H1 (cell line): ENCODE data around the gene POLR3H. TPM values are rescaled to one million over a fixed set of nuclear protein-coding genes. Genes with fewer than 3 reads are reported as not detected.

Experiments used
- ATF2 ChIP-seq: IDR thresholded peaks from 2 replicates; pipeline ENCODE4 v1.6.1; 2012; ENCODE audit warnings: low read length, inconsistent platforms
- BACH1 ChIP-seq: IDR thresholded peaks from 2 replicates; pipeline ENCODE4 v1.6.1; 2012; ENCODE audit warnings: low read length, improper control_type of control experiment
- SAP30 ChIP-seq: fragments of 300-600 bp; sonication (generic); IDR thresholded peaks from 2 replicates; pipeline ENCODE4 v1.7.1; 2012; ENCODE audit warnings: low read length, moderate library complexity, mild to moderate bottlenecking, inconsistent platforms; ENCODE audit not compliant: insufficient read depth, insufficient replicate concordance
- SIRT6 ChIP-seq: IDR thresholded peaks from one replicate; pipeline ENCODE4 v1.7.1; 2012; ENCODE audit warnings: low read length, inconsistent platforms
- TCF12 ChIP-seq: IDR thresholded peaks from 2 replicates; pipeline ENCODE4 v1.6.1; 2011; ENCODE audit warnings: low read depth, mild to moderate bottlenecking, low read length
- polyA plus RNA-seq, 7 experiments: library from polyadenylated mRNA; depleted of rRNA in 3 of 7; stranded (reverse) in 5 of 7; unstranded in 2 of 7; fragments of >200 nt in 5 of 7; fragments of 200-250 nt in 2 of 7; gene quantifications; 1 replicate in 5 of 7; 2 replicates in 1 of 7; 4 replicates in 1 of 7; pipeline versions ENCODE4 v1.2.1 to v1.2.3, GENCODE V29; 2011 to 2013; ENCODE audit warnings: missing spikeins in 2 of 7, mixed read lengths in 2 of 7
- total RNA-seq: library from RNA; stranded (reverse); fragmentation: NEBNext Ultra II Directional; extraction: Animal tissue kit (Norgen Biotek cat#: 25700); gene quantifications from 2 replicates; pipeline ENCODE4 v1.2.1, GENCODE V29; 2021

The POLR3H gene
- total and polyA plus RNA-seq, 2 of the 8 experiments (the other 6 are each of a cell fraction or from before 2014, with no cell fraction given), result 29.7 to 39.2 TPM

- TF ChIP-seq SAP30, result no peak
- TF ChIP-seq ATF2, result no peak
- TF ChIP-seq BACH1, result no peak
- TF ChIP-seq TCF12, result no peak
- TF ChIP-seq SIRT6, result no peak
These were observed 56.2 kb downstream of the POLR3H start (continued) for GRCh38 chr22:41488076-41488475.
